GM19452 (cell line): ENCODE data around the gene RNF141.

Source experiments
- ATAC-seq: cut with Tn5 transposase; IDR thresholded peaks from one replicate; pipeline ENCODE4 v1.9.1; 2021; ENCODE audit not compliant: unreplicated experiment

Gene RNF141

GRCh38 chr11:10484461-10485180, 56.4 kb downstream of the RNF141 start:
- no peak for ATAC-seq

- no peak for ATAC-seq
Observed at GRCh38 chr11:10483584-10483983, 57.4 kb downstream of the RNF141 start.

- ATAC-seq = no peak
Observed at GRCh38 chr11:10483174-10483573, 57.8 kb downstream of the RNF141 start.

GRCh38 chr11:10481560-10482349, 59.2 kb downstream of the RNF141 start:
- no peak for ATAC-seq

GRCh38 chr11:10480760-10481159, 60.2 kb downstream of the RNF141 start:
- ATAC-seq = no peak

- ATAC-seq = no peak
Observed at GRCh38 chr11:10480026-10480425, 61.0 kb downstream of the RNF141 start.

GRCh38 chr11:10478574-10479550, 62.1 kb downstream of the RNF141 start:
- no peak for ATAC-seq

- ATAC-seq = no peak
Observed at GRCh38 chr11:10478066-10478465, 62.9 kb downstream of the RNF141 start.

GRCh38 chr11:10477690-10478046, 63.3 kb downstream of the RNF141 start:
- ATAC-seq = no peak

- no peak for ATAC-seq
Observed at GRCh38 chr11:10476927-10477689, 63.9 kb downstream of the RNF141 start.

- no peak for ATAC-seq
Observed at GRCh38 chr11:10476342-10476741, 64.6 kb downstream of the RNF141 start.

- no peak for ATAC-seq
Observed at GRCh38 chr11:10474551-10474950, 66.4 kb downstream of the RNF141 start.

- no peak for ATAC-seq
Observed at GRCh38 chr11:10473371-10473770, 67.6 kb downstream of the RNF141 start.

- ATAC-seq = no peak
Observed at GRCh38 chr11:10462746-10463300, 78.2 kb downstream of the RNF141 start.
